Erythroblast (primary cell): ENCODE results near the gene BBS7.

Experiments used
- GATA1 ChIP-seq: IDR thresholded peaks from 2 replicates; pipeline ENCODE4 v1.6.1; 2011; ENCODE audit warnings: low read depth, mild to moderate bottlenecking, control low read depth, low read length, moderate library complexity
- POLR2A ChIP-seq: IDR thresholded peaks from 2 replicates; pipeline ENCODE4 v1.6.1; 2011; ENCODE audit warnings: mild to moderate bottlenecking, low read length

- no peak for TF ChIP-seq POLR2A
- TF ChIP-seq GATA1 = no peak
Observed at GRCh38 chr4:121785479-121785878, 84.8 kb downstream of the BBS7 start.
